Neutrophil (primary cell): Measurements from ENCODE around the gene SLC25A21.

Experiments used
- H3K27ac ChIP-seq: fragments of 200-600 bp; sonication (generic); 2 replicates; pipeline ENCODE4 v1.5.1; 2016; ENCODE audit warnings: mild to moderate bottlenecking, moderate library complexity
- H3K27me3 ChIP-seq: fragments of 200-600 bp; sonication (generic); 2 replicates; pipeline ENCODE4 v1.6.0; 2016; ENCODE audit warnings: mild to moderate bottlenecking
- H3K36me3 ChIP-seq: fragments of 200-600 bp; sonication (generic); 2 replicates; pipeline ENCODE4 v1.5.1; 2017
- H3K4me1 ChIP-seq, 2 experiments: fragments of 200-600 bp in 1 of 2; sonication (generic) in 1 of 2; 1 replicate in 1 of 2; 2 replicates in 1 of 2; pipeline versions ENCODE4 v1.5.1 to v1.6.1; 2013 to 2016; ENCODE audit warnings: low read depth in 1 of 2, low read length in 1 of 2, mild to moderate bottlenecking in 1 of 2, moderate library complexity in 1 of 2; ENCODE audit not compliant: control insufficient read depth in 1 of 2, insufficient read depth in 1 of 2
- H3K4me3 ChIP-seq, 2 experiments: fragments of 200-600 bp in 1 of 2; sonication (generic) in 1 of 2; 1 replicate in 1 of 2; 2 replicates in 1 of 2; pipeline ENCODE4 v1.5.1; 2013 to 2016; ENCODE audit warnings: low read depth in 1 of 2, low read length in 1 of 2, mild to moderate bottlenecking in 1 of 2, moderate library complexity in 1 of 2
- H3K9me3 ChIP-seq: fragments of 200-600 bp; sonication (generic); 2 replicates; pipeline ENCODE4 v1.5.1; 2016
- CTCF ChIP-seq: fragments of 200-600 bp; sonication (generic); IDR thresholded peaks from 2 replicates; pipeline ENCODE4 v1.5.1; 2016; ENCODE audit warnings: antibody characterized with exemption

The SLC25A21 gene

GRCh38 chr14:36996133-36996856 is 176.1 kb downstream of the SLC25A21 start:
- Histone ChIP-seq H3K4me1 (no peaks in the 10 kb centered on the region), H3K27ac (no peak overlapping the region), H3K4me3 (no peak overlapping the region), H3K36me3 (no peaks in the 10 kb centered on the region), H3K9me3 (no peaks in the 10 kb centered on the region), H3K27me3 (no peaks in the 10 kb centered on the region)
- no peak for TF ChIP-seq CTCF

DNA sequence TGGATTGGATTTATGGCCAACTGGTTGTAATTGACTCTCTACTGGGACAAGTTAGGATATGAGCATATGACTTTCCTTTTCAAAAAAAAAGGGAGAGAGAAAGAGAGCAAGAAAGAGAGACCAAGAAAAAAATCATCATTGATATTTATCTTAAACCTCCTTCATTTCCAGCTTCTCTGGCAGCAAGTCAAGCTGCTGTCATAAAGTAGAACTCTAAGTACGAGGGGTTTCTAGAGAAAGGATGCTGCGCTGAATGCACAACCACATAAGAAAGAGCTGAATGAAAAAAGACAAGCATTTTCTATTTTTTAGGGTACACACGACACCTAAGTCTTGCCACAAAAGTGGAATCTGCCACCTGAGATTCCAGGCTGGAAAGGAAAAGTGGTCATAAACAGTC is 182.6 kb downstream of the SLC25A21 start:
- Histone ChIP-seq H3K36me3 (no peaks in the 10 kb centered on the region), H3K27me3 (no peaks in the 10 kb centered on the region), H3K27ac (no peak overlapping the region), H3K9me3 (no peaks in the 10 kb centered on the region), H3K4me1 (no peaks in the 10 kb centered on the region), H3K4me3 (no peak overlapping the region)
- TF ChIP-seq CTCF, result no peak

DNA sequence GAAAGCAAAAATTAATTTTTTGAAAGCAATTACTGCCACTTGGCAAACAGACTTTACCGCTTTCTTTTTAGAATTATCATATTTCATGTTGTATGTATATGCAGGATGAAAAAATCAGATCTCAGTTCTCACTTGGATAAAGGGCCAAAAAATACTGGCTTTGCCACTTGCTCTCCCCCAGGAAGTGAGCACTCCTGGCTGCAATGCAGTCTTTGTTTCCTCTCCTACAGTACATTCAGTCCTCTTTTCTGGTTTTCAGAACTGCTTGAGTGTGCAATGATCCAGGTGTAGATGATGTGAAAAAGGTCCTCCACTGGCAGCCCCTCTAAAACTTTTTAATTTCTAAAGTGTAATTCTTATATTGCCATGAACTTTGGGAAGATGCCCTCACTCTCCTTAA is 183.4 kb downstream of the SLC25A21 start:
- H3K4me3 ChIP-seq, result no peak overlapping the region
- H3K27ac ChIP-seq, result no peak overlapping the region
- no peaks in the 10 kb centered on the region for H3K27me3 ChIP-seq
- no peaks in the 10 kb centered on the region for H3K9me3 ChIP-seq
- H3K36me3 ChIP-seq, result no peaks in the 10 kb centered on the region
- no peak for TF ChIP-seq CTCF
- no peaks in the 10 kb centered on the region for H3K4me1 ChIP-seq

GRCh38 chr14:36988568-36988967 is 183.8 kb downstream of the SLC25A21 start:
- Histone ChIP-seq H3K4me1 (no peaks in the 10 kb centered on the region), H3K27ac (no peak overlapping the region)
- TF ChIP-seq CTCF, result no peak

GRCh38 chr14:36986407-36986806 is 186.0 kb downstream of the SLC25A21 start:
- H3K27me3 ChIP-seq, result no peaks in the 10 kb centered on the region
- no peaks in the 10 kb centered on the region for H3K4me1 ChIP-seq
- no peak overlapping the region for H3K27ac ChIP-seq
- no peaks in the 10 kb centered on the region for H3K36me3 ChIP-seq
- no peak for TF ChIP-seq CTCF
- H3K9me3 ChIP-seq, result no peaks in the 10 kb centered on the region
- H3K4me3 ChIP-seq, result no peak overlapping the region

More at GRCh38 chr14:36988568-36988967, 183.8 kb downstream of the SLC25A21 start:
- H3K9me3 ChIP-seq, result no peaks in the 10 kb centered on the region
- H3K36me3 ChIP-seq, result no peaks in the 10 kb centered on the region
- no peaks in the 10 kb centered on the region for H3K27me3 ChIP-seq
- no peak overlapping the region for H3K4me3 ChIP-seq
